ENCODE data around the gene YKT6.

Gene YKT6

DNA sequence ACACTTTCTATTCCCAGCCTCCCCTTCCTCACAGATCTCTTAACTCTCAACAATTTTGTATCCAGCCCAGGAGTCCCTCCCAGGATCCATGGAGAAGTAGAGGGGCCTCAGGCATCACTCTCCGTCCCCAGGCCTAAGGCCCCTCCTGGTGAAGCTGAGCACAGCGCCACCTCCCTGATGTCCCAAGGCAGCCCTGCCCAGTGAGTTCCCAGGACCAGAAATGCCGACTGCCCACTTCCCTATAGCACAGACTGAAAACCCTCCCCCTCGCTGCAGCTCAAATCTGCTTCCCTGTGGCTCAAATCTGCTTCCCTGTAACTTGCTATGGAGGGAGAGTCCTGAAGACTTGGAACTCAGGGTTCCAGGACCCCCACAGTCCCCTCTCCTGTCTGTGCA, 35.6 kb downstream of the YKT6 start:
- no peak for DNase-seq
- no peaks in the 10 kb centered on the region for H3K27me3 Mint-ChIP-seq
- H3K4me3 Mint-ChIP-seq: no peak overlapping the region
- no peaks in the 10 kb centered on the region for H3K36me3 Mint-ChIP-seq (ENCODE audit: low read depth)
- H3K4me1 Mint-ChIP-seq (ENCODE audit: low read depth): peaks cover 4% of the 10 kb centered on the region
- no peak overlapping the region for H3K27ac Mint-ChIP-seq
- no peaks in the 10 kb centered on the region for H3K9me3 Mint-ChIP-seq

DNA sequence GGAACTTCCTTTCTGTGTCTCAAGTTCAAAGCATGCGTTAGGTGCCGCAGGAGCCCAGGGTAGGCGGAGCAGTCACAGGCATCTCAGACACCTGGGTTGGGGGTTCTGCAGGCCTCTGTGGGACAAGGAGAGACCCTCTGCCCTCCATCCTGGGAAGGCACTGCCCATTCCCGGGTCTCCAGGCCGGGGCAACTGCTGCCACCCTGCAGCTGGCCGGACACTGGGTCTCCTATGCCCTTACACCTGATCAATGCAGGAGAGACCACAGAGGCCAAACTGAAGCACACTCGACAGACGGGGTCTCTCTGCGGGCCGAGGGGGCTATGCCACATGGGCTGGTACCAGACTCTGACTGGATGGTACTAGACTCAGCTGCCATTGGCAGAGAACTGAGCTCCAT, 36.9 kb downstream of the YKT6 start:
- DNase-seq: no peak
- H3K9me3 Mint-ChIP-seq: no peaks in the 10 kb centered on the region
- peaks cover 4% of the 10 kb centered on the region for H3K4me1 Mint-ChIP-seq (ENCODE audit: low read depth)
- H3K27me3 Mint-ChIP-seq: no peaks in the 10 kb centered on the region
- no peak overlapping the region for H3K4me3 Mint-ChIP-seq
- no peaks in the 10 kb centered on the region for H3K36me3 Mint-ChIP-seq (ENCODE audit: low read depth)
- no peak overlapping the region for H3K27ac Mint-ChIP-seq

DNA sequence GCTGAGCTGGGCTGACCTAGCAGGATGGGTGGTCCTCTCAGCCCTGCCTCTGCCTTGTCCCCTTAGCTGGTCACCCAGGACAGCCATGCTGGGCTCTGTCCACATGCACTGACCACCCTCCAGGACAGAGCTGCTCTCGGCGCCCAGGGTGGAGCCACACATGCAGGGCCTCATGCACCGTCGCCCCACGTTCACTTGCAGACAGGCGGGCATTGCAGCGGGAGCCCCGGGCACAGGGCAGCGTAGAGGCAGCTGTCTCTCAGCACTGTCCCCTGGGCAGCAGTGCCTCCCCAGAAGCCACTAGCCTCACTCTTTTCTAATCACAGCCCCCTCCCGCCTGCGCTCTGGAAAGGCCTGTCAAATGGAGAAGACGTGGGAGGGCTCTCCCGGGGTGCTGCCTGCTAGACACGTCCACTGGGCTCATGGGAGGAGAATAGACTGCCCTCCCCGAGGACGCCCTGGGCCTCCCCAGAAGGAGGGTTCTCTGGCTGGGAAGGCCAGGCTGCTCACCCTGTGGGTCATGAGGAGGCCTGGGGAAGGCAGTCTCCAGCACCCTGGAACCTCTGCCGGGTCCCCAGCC, 37.4 kb downstream of the YKT6 start:
- DNase-seq: no peak
- Mint-ChIP-seq H3K4me3 (no peak overlapping the region), H3K36me3 (ENCODE audit: low read depth) (no peaks in the 10 kb centered on the region), H3K27me3 (no peaks in the 10 kb centered on the region), H3K9me3 (no peaks in the 10 kb centered on the region), H3K4me1 (ENCODE audit: low read depth) (peaks cover 4% of the 10 kb centered on the region), H3K27ac (no peak overlapping the region)

DNA sequence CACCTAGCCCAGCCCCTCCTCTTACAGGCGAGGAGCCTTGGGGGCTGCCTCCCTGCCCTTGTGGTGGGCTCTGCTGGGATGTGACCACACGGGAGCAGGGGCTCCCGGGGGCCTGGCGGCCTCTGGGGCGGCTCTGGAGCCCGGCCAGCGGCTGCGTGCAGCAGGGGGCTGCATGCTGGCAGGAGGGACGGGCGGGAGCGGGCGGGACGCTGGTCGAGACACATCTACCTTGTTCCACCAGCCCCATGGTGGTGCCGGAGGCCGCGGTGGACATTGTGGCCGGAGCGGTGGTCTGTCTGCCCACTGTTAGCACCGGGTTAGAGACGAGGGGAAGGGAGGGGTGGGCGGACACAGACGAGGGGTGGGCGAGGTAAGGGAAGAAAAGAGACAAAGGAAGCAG, 38.6 kb downstream of the YKT6 start:
- H3K27me3 Mint-ChIP-seq: no peaks in the 10 kb centered on the region
- H3K36me3 Mint-ChIP-seq (ENCODE audit: low read depth): no peaks in the 10 kb centered on the region
- no peak overlapping the region for H3K27ac Mint-ChIP-seq
- H3K4me1 Mint-ChIP-seq (ENCODE audit: low read depth): peaks cover 4% of the 10 kb centered on the region
- no peak overlapping the region for H3K4me3 Mint-ChIP-seq
- no peak for DNase-seq
- H3K9me3 Mint-ChIP-seq: no peaks in the 10 kb centered on the region

DNA sequence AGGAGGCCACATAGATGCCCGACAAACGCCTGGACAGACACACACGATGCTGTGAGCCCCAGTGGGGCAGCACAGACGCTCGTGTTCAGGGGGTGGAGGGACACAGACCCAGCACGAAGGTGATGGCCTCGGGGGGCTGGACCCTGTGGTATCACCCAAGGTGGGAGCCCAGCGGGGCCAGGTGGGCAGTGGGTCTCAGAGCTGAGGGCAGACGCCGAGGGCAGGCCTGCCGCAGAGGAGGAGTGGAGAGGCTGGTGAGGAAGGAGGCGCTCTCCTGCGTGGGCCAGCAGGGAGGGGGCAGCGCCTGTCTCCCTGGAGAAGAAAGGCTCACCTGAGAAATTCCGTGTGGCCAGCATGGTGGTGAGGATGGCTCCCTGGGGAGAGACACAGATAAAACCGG, 39.6 kb downstream of the YKT6 start:
- H3K4me3 Mint-ChIP-seq: no peak overlapping the region
- H3K4me1 Mint-ChIP-seq (ENCODE audit: low read depth): peaks cover 4% of the 10 kb centered on the region
- H3K27me3 Mint-ChIP-seq: no peaks in the 10 kb centered on the region
- no peaks in the 10 kb centered on the region for H3K9me3 Mint-ChIP-seq
- no peak overlapping the region for H3K27ac Mint-ChIP-seq
- H3K36me3 Mint-ChIP-seq (ENCODE audit: low read depth): no peaks in the 10 kb centered on the region
- DNase-seq: no peak

DNA sequence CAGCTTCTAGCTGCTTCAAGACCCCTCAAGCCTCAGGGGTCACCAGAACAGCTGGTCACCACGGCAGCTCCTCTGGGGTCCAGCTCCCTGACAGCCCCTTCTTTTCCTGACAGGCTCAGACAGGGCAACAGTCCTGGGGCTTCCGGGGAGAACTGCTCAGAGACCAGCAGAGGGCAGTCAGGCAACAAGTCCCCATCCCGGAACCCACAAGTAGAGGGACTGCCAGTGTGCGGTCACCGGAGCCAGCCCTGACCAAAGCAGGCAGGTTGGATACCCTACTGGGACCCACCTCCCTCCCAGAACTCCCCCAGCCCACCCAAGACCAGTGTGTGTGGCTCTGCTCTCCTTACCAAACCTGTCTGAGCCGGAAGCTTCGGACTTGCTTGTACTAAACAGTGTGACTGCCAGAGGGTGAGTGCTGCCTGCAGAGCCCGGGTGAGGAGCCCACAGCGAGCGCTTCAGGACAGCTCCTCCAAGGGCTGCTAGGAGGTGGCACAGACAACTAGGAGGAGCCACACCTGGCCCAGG, 40.3 kb downstream of the YKT6 start:
- Mint-ChIP-seq H3K4me1 (ENCODE audit: low read depth) (peaks cover 4% of the 10 kb centered on the region), H3K36me3 (ENCODE audit: low read depth) (no peaks in the 10 kb centered on the region), H3K4me3 (peak overlapping the region; percentile 41), H3K27ac (peak overlapping the region; percentile 79), H3K27me3 (no peaks in the 10 kb centered on the region), H3K9me3 (no peaks in the 10 kb centered on the region)
- peak; percentile 81 for DNase-seq

DNA sequence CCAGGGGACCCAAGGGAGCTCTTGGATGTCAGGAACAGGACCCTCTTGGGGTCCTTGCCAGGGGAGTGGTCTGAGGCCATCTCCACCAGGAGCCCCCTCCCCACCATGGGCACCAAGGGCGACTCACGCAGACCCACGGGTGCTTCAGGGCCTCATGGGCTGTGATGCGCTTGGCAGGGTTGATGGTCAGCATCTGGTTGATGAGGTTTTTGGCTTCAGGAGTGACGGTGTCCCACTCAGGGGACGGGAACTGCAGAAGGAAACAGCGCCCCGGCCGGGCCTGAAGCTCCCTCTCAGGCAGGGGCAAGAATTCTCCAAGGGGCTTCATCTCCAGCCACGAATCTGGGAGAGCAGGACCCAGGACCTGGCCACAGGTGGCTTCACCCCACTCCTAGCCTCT, 41.3 kb downstream of the YKT6 start:
- H3K4me3 Mint-ChIP-seq: no peak overlapping the region
- peaks cover 4% of the 10 kb centered on the region for H3K4me1 Mint-ChIP-seq (ENCODE audit: low read depth)
- H3K27ac Mint-ChIP-seq: no peak overlapping the region
- H3K9me3 Mint-ChIP-seq: no peaks in the 10 kb centered on the region
- H3K36me3 Mint-ChIP-seq (ENCODE audit: low read depth): no peaks in the 10 kb centered on the region
- DNase-seq: no peak
- H3K27me3 Mint-ChIP-seq: no peaks in the 10 kb centered on the region

DNA sequence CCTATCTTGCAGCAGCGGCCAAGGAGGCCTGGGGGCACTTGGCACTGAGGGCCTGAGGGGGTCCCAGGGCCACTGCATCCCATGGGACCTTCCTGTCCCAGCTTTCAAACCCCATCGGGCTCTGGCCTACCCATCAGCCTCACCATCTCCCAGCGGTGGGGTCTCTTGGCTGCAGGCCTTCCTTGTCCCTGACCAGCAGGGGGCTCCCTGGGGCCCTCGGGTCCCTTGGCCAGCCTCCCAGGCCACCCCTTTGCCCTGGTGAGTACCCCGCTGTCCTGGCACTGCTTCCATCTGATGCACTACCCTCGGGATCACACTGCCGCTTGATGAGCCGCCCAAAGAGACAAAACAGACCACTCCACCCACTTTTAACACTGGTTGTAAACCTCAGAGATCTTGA, 43.5 kb downstream of the YKT6 start:
- H3K27me3 Mint-ChIP-seq: no peaks in the 10 kb centered on the region
- no peak overlapping the region for H3K27ac Mint-ChIP-seq
- no peaks in the 10 kb centered on the region for H3K9me3 Mint-ChIP-seq
- peak; percentile 63 for DNase-seq
- H3K4me1 Mint-ChIP-seq (ENCODE audit: low read depth): peaks cover 4% of the 10 kb centered on the region
- H3K36me3 Mint-ChIP-seq (ENCODE audit: low read depth): no peaks in the 10 kb centered on the region
- H3K4me3 Mint-ChIP-seq: no peak overlapping the region

DNA sequence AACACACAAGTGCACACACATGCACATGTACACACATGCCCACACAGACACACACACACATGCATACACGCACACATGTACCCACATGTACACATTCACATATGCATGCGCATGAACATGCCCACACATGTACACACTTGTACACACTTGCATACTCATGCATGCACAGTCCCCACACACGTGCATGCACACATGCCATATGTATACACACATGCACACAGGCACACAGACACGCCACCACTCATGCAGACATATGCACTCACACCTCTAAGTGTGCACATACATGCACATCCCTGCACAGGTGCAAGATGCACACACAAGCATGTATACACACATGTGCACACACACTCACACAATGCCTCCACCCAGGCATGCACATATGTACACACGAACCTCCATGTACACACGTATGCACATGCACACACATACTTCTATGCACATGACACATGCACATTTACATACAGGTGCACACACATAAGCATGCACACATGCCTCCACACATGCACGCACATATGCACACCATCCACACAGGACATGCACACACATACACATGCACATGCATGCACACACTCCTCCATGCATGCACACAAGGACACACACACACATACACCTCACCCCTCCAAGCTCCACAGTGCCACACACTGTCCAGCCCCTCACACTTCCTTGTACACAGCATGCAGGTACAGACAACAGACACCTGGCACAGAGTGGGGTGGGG, 45.8 kb downstream of the YKT6 start:
- no peaks in the 10 kb centered on the region for H3K36me3 Mint-ChIP-seq (ENCODE audit: low read depth)
- DNase-seq: no peak
- no peak overlapping the region for H3K27ac Mint-ChIP-seq
- H3K4me1 Mint-ChIP-seq (ENCODE audit: low read depth): no peaks in the 10 kb centered on the region
- H3K27me3 Mint-ChIP-seq: no peaks in the 10 kb centered on the region
- no peak overlapping the region for H3K4me3 Mint-ChIP-seq
- H3K9me3 Mint-ChIP-seq: no peaks in the 10 kb centered on the region

DNA sequence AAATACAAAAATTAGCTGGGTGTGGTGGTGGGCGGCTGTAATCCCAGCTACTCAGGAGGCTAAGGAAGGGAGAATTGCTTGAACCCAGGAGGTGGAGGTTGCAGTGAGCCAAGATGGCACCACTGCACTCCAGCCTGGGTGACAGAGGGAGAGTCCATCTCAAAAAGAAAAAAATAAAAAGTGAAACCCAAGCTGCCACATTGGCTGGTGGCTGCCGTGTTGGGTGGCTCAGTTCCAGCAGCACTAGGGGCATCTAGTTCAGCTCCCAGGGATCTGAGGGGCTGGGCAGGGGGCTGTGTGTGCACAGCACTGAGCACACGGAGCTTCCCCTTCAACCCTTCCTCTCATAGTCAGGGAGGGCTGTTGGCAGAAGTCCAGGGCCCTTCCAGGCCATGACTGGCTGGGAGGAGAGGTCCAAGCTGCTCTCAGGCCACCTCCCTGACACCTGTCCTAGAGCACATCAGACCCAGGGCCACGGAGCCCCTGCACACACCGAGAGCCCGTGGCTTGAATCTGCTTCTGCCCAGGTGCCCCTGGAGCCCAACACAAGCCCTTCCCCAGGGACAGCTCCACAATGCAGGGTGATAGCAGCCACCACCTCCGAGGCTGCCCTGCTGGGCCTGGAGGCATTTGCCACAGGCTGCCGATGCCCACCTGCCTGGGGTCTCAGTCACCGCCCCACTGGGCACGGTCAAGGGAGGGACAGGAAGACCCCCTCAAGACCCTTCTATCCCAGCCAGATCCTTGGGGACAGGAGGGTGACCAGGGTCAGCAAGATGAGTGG, 47.3 kb downstream of the YKT6 start:
- Mint-ChIP-seq H3K9me3 (no peaks in the 10 kb centered on the region), H3K4me1 (ENCODE audit: low read depth) (no peaks in the 10 kb centered on the region), H3K4me3 (no peak overlapping the region), H3K36me3 (ENCODE audit: low read depth) (no peaks in the 10 kb centered on the region), H3K27me3 (no peaks in the 10 kb centered on the region), H3K27ac (no peak overlapping the region)
- no peak for DNase-seq

DNA sequence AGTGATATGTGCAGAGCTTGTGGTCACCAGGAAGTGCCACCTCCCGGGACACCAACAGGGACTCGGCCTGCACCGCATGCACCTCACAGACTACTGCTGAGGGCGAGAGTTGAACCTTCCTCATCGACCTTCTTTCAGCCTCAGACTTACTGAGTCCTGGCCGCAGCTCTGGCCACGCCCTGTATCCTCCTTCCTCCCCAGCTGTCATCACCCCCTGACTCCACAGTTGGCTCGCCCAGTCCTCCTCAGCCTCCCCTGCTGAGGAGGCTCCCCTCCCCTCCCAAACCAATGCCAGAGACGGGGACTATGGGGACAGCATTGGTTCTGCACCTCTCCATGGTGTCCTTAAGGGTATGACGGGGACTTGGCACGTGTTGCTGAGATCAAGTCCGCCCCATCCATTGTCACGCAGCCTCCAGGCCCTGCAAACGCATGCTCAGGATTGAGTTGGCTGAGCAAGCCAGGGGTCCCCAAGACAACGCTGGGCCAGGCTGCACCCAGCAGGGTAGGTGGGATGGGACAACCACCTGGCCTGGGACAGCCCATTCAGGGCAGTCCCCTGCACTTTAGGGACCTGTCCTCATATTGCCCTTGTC, 49.0 kb downstream of the YKT6 start:
- no peak overlapping the region for H3K4me3 Mint-ChIP-seq
- no peak overlapping the region for H3K27ac Mint-ChIP-seq
- H3K4me1 Mint-ChIP-seq (ENCODE audit: low read depth): peaks cover under 1% of the 10 kb centered on the region
- no peak for DNase-seq
- no peaks in the 10 kb centered on the region for H3K36me3 Mint-ChIP-seq (ENCODE audit: low read depth)
- H3K9me3 Mint-ChIP-seq: no peaks in the 10 kb centered on the region
- H3K27me3 Mint-ChIP-seq: no peaks in the 10 kb centered on the region

DNA sequence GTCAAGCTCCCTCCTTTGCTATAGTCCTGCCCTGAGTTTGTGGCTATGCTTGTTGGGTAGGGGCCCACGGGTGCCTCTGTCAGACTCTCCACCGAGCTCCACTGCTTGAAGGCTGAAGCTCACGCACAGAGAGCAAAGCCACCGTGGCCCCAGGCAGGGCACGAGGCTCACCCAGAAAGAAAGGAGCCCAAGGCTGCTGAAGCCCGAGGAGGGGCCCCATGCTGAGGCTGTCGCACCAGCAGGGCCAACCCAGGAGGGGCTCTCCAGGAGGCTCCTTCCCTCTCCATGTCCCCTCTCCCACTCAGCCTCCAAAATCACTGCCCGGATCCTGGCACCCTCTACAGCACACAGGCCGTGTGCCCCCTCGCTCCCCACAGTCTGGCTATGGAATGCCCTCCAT, 50.5 kb downstream of the YKT6 start:
- H3K36me3 Mint-ChIP-seq (ENCODE audit: low read depth): no peaks in the 10 kb centered on the region
- no peak for DNase-seq
- H3K4me1 Mint-ChIP-seq (ENCODE audit: low read depth): peaks cover 7% of the 10 kb centered on the region
- no peaks in the 10 kb centered on the region for H3K27me3 Mint-ChIP-seq
- H3K27ac Mint-ChIP-seq: no peak overlapping the region
- H3K9me3 Mint-ChIP-seq: no peaks in the 10 kb centered on the region
- no peak overlapping the region for H3K4me3 Mint-ChIP-seq

DNA sequence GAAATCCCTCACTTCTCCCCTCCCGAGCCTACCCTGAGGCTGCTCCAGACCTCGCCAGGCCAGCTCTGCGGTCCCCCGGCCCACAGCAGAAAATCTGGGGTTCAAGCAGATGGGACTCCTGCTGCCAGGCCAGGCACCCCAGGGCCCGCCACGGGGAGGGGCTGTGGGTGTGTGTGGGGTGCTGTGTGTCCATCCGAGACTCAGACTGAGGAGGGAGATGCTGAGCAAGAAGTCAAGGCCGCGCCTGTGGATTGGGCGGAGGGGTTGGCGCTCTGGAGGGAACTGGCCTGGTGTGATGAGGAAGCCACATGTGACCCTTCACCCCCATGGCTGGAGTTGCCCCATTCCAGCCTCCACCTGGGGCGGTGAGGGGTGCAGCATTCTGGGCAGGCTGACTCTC, 51.1 kb downstream of the YKT6 start:
- no peaks in the 10 kb centered on the region for H3K27me3 Mint-ChIP-seq

DNA sequence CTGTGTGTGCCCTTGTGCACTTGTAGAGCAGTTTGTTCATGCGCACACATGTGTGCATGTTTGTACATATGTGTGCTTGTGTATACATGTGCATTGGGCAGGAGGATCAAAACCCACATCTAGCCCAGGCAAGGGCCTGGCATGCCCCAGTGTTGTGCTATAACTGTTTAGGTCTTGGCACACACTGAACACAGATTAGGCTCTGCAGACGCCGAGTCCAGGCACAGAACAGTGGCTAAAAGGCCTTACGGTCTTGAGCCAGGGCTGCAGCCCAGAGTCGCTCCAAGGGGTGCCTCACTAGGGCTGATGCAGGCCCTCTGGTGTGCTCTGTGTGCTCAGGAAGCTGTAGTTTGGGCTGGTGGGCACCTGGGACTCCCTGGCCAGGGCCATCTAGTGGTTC, 55.7 kb downstream of the YKT6 start:
- Mint-ChIP-seq H3K4me1 (ENCODE audit: low read depth) (peaks cover 53% of the 10 kb centered on the region), H3K36me3 (ENCODE audit: low read depth) (no peaks in the 10 kb centered on the region)

More for the DNA sequence above, 51.1 kb downstream of the YKT6 start:
- no peak overlapping the region for H3K4me3 Mint-ChIP-seq
- no peaks in the 10 kb centered on the region for H3K36me3 Mint-ChIP-seq (ENCODE audit: low read depth)
- peaks cover 12% of the 10 kb centered on the region for H3K4me1 Mint-ChIP-seq (ENCODE audit: low read depth)
- no peak overlapping the region for H3K27ac Mint-ChIP-seq
- no peak for DNase-seq
- no peaks in the 10 kb centered on the region for H3K9me3 Mint-ChIP-seq

DNA sequence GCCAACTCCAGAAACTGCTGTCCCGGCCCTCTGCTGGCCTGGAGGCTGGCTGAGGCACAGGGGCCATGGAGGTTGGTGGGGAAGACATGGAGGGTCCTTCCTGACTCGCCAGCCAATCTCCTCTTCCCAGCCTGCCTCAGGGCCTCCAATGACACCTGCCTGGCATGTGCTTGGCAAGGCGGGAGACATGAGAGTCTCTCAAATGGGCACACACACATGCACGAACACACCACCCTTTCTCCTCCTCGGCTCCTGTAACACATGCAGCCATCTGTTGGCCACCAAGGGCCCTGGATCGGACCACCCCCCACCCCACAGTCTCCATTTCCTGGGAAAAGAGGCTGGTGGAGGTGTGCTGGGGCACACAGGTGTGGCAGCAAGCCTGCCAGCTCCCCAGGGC, 56.4 kb downstream of the YKT6 start:
- Mint-ChIP-seq H3K36me3 (ENCODE audit: low read depth) (no peaks in the 10 kb centered on the region), H3K9me3 (no peaks in the 10 kb centered on the region), H3K4me1 (ENCODE audit: low read depth) (peaks cover 53% of the 10 kb centered on the region), H3K27ac (peak overlapping the region; percentile 90), H3K4me3 (no peak overlapping the region), H3K27me3 (no peaks in the 10 kb centered on the region)
- DNase-seq: no peak

More for the DNA sequence above, 55.7 kb downstream of the YKT6 start:
- no peaks in the 10 kb centered on the region for H3K27me3 Mint-ChIP-seq
- peak overlapping the region; percentile 90 for H3K27ac Mint-ChIP-seq
- DNase-seq: no peak
- no peaks in the 10 kb centered on the region for H3K9me3 Mint-ChIP-seq
- H3K4me3 Mint-ChIP-seq: no peak overlapping the region
